Prostate gland (tissue), 2 donors: ENCODE measurements around the gene SPDEF.

ENCODE experiments used
- CTCF ChIP-seq, 4 experiments: fragments of 200-600 bp in 2 of 4; fragments of 450-650 bp in 2 of 4; sonication (generic) in 2 of 4; IDR thresholded peaks; 1 replicate in 3 of 4; 2 replicates in 1 of 4; pipeline ENCODE4 v1.5.1; 2016 to 2019; ENCODE audit warnings: antibody characterized with exemption in 4 of 4, mild to moderate bottlenecking in 2 of 4, moderate library complexity in 2 of 4
- POLR2A ChIP-seq: fragments of 450-650 bp; IDR thresholded peaks from one replicate; pipeline ENCODE4 v1.6.1; 2016; ENCODE audit warnings: antibody characterized with exemption, mild to moderate bottlenecking
- POLR2AphosphoS5 ChIP-seq: sonication (generic); formaldehyde crosslinking; IDR thresholded peaks from one replicate; pipeline ENCODE4 v1.6.1; 2017; ENCODE audit warnings: antibody characterized with exemption

GRCh38 chr6:34549804-34550202 lies 6.3 kb downstream of the SPDEF start:
- TF ChIP-seq POLR2AphosphoS5 (no peak), POLR2A (no peak), CTCF (IDR thresholded peaks at IDR 0.05) (no peak)
